ENCODE results near the gene CDH12.

DNA sequence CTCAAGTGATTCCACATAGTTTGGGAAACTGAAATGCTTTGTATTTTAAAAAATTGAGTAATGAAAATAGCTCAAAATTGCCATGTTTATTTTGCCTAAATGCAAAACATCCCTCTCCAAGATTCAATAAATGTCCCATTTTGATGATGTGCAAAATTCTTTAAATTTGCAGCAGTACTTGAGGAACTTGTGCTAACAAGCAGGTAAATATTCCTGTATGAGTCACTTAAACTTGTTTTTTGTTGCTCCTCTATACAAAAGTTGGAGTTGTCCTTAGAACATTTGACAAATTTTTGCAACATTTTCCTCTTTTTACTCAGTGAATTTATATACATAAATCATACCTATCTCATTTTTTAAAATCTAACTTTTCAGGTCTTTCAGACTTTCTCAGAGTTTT is 280.2 kb downstream of the CDH12 start:
- TF ChIP-seq ZBTB7A (IDR thresholded peaks at IDR 0.05; ENCODE audit: low read depth) = no peak
- TF ChIP-seq YY1 (IDR thresholded peaks at IDR 0.05; ENCODE audit: low read depth) = no peak
- no peak for TF ChIP-seq CREB1 (IDR thresholded peaks at IDR 0.05; ENCODE audit: low read depth)
- TF ChIP-seq, protein P1, sequence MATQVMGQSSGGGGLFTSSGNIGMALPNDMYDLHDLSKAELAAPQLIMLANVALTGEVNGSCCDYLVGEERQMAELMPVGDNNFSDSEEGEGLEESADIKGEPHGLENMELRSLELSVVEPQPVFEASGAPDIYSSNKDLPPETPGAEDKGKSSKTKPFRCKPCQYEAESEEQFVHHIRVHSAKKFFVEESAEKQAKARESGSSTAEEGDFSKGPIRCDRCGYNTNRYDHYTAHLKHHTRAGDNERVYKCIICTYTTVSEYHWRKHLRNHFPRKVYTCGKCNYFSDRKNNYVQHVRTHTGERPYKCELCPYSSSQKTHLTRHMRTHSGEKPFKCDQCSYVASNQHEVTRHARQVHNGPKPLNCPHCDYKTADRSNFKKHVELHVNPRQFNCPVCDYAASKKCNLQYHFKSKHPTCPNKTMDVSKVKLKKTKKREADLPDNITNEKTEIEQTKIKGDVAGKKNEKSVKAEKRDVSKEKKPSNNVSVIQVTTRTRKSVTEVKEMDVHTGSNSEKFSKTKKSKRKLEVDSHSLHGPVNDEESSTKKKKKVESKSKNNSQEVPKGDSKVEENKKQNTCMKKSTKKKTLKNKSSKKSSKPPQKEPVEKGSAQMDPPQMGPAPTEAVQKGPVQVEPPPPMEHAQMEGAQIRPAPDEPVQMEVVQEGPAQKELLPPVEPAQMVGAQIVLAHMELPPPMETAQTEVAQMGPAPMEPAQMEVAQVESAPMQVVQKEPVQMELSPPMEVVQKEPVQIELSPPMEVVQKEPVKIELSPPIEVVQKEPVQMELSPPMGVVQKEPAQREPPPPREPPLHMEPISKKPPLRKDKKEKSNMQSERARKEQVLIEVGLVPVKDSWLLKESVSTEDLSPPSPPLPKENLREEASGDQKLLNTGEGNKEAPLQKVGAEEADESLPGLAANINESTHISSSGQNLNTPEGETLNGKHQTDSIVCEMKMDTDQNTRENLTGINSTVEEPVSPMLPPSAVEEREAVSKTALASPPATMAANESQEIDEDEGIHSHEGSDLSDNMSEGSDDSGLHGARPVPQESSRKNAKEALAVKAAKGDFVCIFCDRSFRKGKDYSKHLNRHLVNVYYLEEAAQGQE (IDR thresholded peaks at IDR 0.05; ENCODE audit: low read depth) = no peak
- no peak for TF ChIP-seq EGR1 (IDR thresholded peaks at IDR 0.05)
- TF ChIP-seq, protein P2, sequence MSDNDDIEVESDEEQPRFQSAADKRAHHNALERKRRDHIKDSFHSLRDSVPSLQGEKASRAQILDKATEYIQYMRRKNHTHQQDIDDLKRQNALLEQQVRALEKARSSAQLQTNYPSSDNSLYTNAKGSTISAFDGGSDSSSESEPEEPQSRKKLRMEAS (IDR thresholded peaks at IDR 0.05) = no peak
- TF ChIP-seq RAD21 (IDR thresholded peaks at IDR 0.05; ENCODE audit: low read depth) = no peak
- no peak for TF ChIP-seq CEBPB (IDR thresholded peaks at IDR 0.05)
